Endothelial cell of umbilical vein (primary cell): ENCODE data around the gene IP6K2. TPM values are rescaled to one million over a fixed set of nuclear protein-coding genes. Genes with fewer than 3 reads are reported as not detected.

ENCODE experiments used
- BruUV-seq: library from RNA; stranded (reverse); fragments of 400-500 nt; replicated peaks from 2 replicates; lab custom pipeline; 2021; lab: Mats Ljungman, UMichigan
- CTCF ChIA-PET: fragments of 300-600, 350-600 bp; sonication (Branson Sonifier 250); formaldehyde crosslinking; loops from one replicate; lab custom pipeline; 2021; ENCODE audit warnings: antibody characterized with exemption, inconsistent platforms; lab: Charles Lee
- POLR2A ChIA-PET: fragments of 300-600, 350-600 bp; sonication (Branson Sonifier 250); formaldehyde crosslinking; loops from one replicate; lab custom pipeline; 2021; ENCODE audit warnings: antibody characterized with exemption, inconsistent platforms; lab: Charles Lee
- DNase-seq: peaks from one replicate; pipeline ENCODE4 v3.0.0-alpha.2; 2011; ENCODE audit warnings: low read depth, low spot score
- FAIRE-seq: peaks from 2 replicates; lab custom pipeline; 2011; peaks lifted over from hg19 to GRCh38; lab: Jason Lieb, UNC
- H2AFZ ChIP-seq: 2 replicates; pipeline ENCODE4 v1.6.0; 2012; ENCODE audit warnings: low read depth, low read length, control low read depth, inconsistent platforms
- H3K27ac ChIP-seq: 2 replicates; pipeline ENCODE4 v1.5.1; 2011; ENCODE audit warnings: low read depth, mild to moderate bottlenecking, control low read depth, low read length, moderate library complexity; ENCODE audit not compliant: insufficient read depth
- H3K27me3 ChIP-seq, 2 experiments: 2 replicates each; pipeline versions ENCODE4 v1.6.0 to v1.6.1; 2011; ENCODE audit warnings: low read length in 2 of 2, mixed read lengths in 1 of 2; ENCODE audit not compliant: control insufficient read depth in 2 of 2, insufficient read depth in 2 of 2
- H3K36me3 ChIP-seq, 2 experiments: 2 replicates in 1 of 2; 3 replicates in 1 of 2; pipeline ENCODE4 v1.5.1; 2011; ENCODE audit warnings: low read length in 2 of 2, mild to moderate bottlenecking in 1 of 2, moderate library complexity in 1 of 2; ENCODE audit not compliant: control insufficient read depth in 2 of 2, insufficient read depth in 2 of 2; ENCODE audit errors: extremely low read depth in 1 of 2
- H3K4me1 ChIP-seq: 3 replicates; pipeline ENCODE4 v1.5.1; 2011; ENCODE audit warnings: mild to moderate bottlenecking, low read length; ENCODE audit not compliant: control insufficient read depth, insufficient read depth; ENCODE audit errors: extremely low read depth
- H3K4me2 ChIP-seq: 2 replicates; pipeline ENCODE4 v1.6.1; 2011; ENCODE audit warnings: low read length, control low read depth, mixed read lengths; ENCODE audit not compliant: insufficient read depth
- H3K4me3 ChIP-seq, 3 experiments: fragments of 200-600 bp in 1 of 3; sonication (generic), shearing (Covaris generic) in 1 of 3; replicated peaks in 1 of 3; 2 replicates each; pipeline ENCODE4 v1.5.1; 2011 to 2016; ENCODE audit warnings: control low read depth in 3 of 3, low read length in 3 of 3, mild to moderate bottlenecking in 2 of 3, inconsistent platforms in 1 of 3, low read depth in 1 of 3, moderate library complexity in 1 of 3; ENCODE audit not compliant: insufficient read depth in 1 of 3
- H3K79me2 ChIP-seq: 2 replicates; pipeline ENCODE4 v1.6.0; 2012; ENCODE audit warnings: low read length, inconsistent platforms; ENCODE audit not compliant: control insufficient read depth, insufficient read depth
- H3K9ac ChIP-seq: replicated peaks from 2 replicates; pipeline ENCODE3; 2011; ENCODE audit warnings: low read length, control low read depth; ENCODE audit not compliant: insufficient read depth; ENCODE audit errors: extremely low read depth
- H3K9me1 ChIP-seq: replicated peaks from 3 replicates; pipeline ENCODE4 v1.6.0; 2011; ENCODE audit warnings: mild to moderate bottlenecking, low read length; ENCODE audit not compliant: control insufficient read depth, insufficient read depth; ENCODE audit errors: extremely low read depth
- H3K9me3 ChIP-seq: replicated peaks from 2 replicates; pipeline ENCODE4 v1.5.1; 2012; ENCODE audit warnings: low read length, inconsistent platforms; ENCODE audit not compliant: control insufficient read depth, insufficient read depth
- H4K20me1 ChIP-seq: replicated peaks from 2 replicates; pipeline ENCODE3; 2011; ENCODE audit warnings: mild to moderate bottlenecking, low read length; ENCODE audit not compliant: control insufficient read depth, insufficient read depth; ENCODE audit errors: extremely low read depth
- EZH2 ChIP-seq: IDR thresholded peaks from 2 replicates; pipeline ENCODE4 v1.6.1; 2012; ENCODE audit warnings: borderline replicate concordance, low read depth, mild to moderate bottlenecking, moderate library complexity, low read length, inconsistent platforms; ENCODE audit not compliant: severe bottlenecking
- FOS ChIP-seq: IDR thresholded peaks from 2 replicates; pipeline ENCODE4 v1.6.1; 2011; ENCODE audit warnings: mild to moderate bottlenecking, low read length, moderate library complexity, borderline replicate concordance; ENCODE audit not compliant: insufficient read depth
- JUN ChIP-seq: IDR thresholded peaks from 2 replicates; pipeline ENCODE4 v1.6.1; 2011; ENCODE audit warnings: borderline replicate concordance, low read depth; ENCODE audit not compliant: insufficient read length, insufficient read depth
- MAX ChIP-seq: IDR thresholded peaks from 2 replicates; pipeline ENCODE4 v1.6.1; 2011; ENCODE audit not compliant: insufficient read depth, insufficient read length
- POLR2A ChIP-seq: IDR thresholded peaks from 2 replicates; pipeline ENCODE4 v1.6.1; 2012; ENCODE audit warnings: low read depth, mild to moderate bottlenecking, control low read depth, low read length
- POLR2AphosphoS5 ChIP-seq: IDR thresholded peaks from 2 replicates; pipeline ENCODE4 v1.6.1; 2012; ENCODE audit warnings: low read depth, mild to moderate bottlenecking, control low read depth, low read length, moderate library complexity; ENCODE audit not compliant: insufficient read depth
- dilution Hi-C: fragments of 300-500 bp; cut with MboI; formaldehyde crosslinking; loops from one replicate; pipeline ENCODE4 v1.15.0; 2019; ENCODE audit warnings: low sequenced_read_pairs; ENCODE audit not compliant: extremely low pct_ligation_motif_present
- intact Hi-C: fragments of 100-400 bp; cut with micrococcal nuclease; formaldehyde crosslinking; loops from one replicate; pipeline ENCODE4 v1.10.0; 2022
- polyA plus RNA-seq, 4 experiments: library from polyadenylated mRNA; depleted of rRNA in 3 of 4; stranded (reverse) in 3 of 4; unstranded in 1 of 4; fragments of >200 nt; gene quantifications; 2 replicates each; pipeline versions ENCODE4 v1.2.1 to v1.2.3, GENCODE V29; 2011 to 2012; ENCODE audit warnings: missing spikeins in 1 of 4
- total RNA-seq: library from RNA; stranded (reverse); gene quantifications from 2 replicates; pipeline ENCODE4 v1.2.3, GENCODE V29; 2021
- TF ChIP-seq, protein P1 (sequence below), 2 donors: IDR thresholded peaks; 1 replicate in 1 of 2; 2 replicates in 1 of 2; pipeline ENCODE4 v1.5.1; 2011; ENCODE audit warnings: low read length in 2 of 2, mild to moderate bottlenecking in 2 of 2, moderate library complexity in 2 of 2, control low read depth in 1 of 2, inconsistent platforms in 1 of 2, low read depth in 1 of 2; ENCODE audit not compliant: insufficient read depth in 1 of 2; ENCODE audit errors: extremely low read depth in 1 of 2

The IP6K2 gene
- total and polyA plus RNA-seq, 2 donors (not counting 3 experiments of a cell fraction or from before 2014, with no cell fraction given), result 81.8 to 143 TPM

GRCh38 chr3:48692551-48692950, 24.5 kb downstream of the IP6K2 start:
- Histone ChIP-seq H4K20me1 (peaks cover 4% of the 10 kb centered on the region), H3K9me3 (no peaks in the 10 kb centered on the region), H2AFZ (no peak overlapping the region), H3K27ac (no peak overlapping the region), H3K9ac (no peak overlapping the region), H3K79me2 (peaks cover 33% of the 10 kb centered on the region), H3K4me1 (peaks cover 21% of the 10 kb centered on the region), H3K4me2 (no peak overlapping the region), H3K36me3 (peaks cover 25 to 63% of the 10 kb centered on the region in 2 experiments), H3K4me3 (no peak overlapping the region), H3K27me3 (no peaks in the 10 kb centered on the region), H3K9me1 (no peaks in the 10 kb centered on the region)
- intact Hi-C loops (no loop called here), dilution Hi-C loops (no loop called here)
- TF ChIP-seq FOS (no peak), POLR2A (no peak), MAX (no peak), JUN (no peak), EZH2 (no peak), POLR2AphosphoS5 (no peak)
- TF ChIP-seq, protein P1, sequence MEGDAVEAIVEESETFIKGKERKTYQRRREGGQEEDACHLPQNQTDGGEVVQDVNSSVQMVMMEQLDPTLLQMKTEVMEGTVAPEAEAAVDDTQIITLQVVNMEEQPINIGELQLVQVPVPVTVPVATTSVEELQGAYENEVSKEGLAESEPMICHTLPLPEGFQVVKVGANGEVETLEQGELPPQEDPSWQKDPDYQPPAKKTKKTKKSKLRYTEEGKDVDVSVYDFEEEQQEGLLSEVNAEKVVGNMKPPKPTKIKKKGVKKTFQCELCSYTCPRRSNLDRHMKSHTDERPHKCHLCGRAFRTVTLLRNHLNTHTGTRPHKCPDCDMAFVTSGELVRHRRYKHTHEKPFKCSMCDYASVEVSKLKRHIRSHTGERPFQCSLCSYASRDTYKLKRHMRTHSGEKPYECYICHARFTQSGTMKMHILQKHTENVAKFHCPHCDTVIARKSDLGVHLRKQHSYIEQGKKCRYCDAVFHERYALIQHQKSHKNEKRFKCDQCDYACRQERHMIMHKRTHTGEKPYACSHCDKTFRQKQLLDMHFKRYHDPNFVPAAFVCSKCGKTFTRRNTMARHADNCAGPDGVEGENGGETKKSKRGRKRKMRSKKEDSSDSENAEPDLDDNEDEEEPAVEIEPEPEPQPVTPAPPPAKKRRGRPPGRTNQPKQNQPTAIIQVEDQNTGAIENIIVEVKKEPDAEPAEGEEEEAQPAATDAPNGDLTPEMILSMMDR (IDR thresholded peaks at IDR 0.05; ENCODE audit: extremely low read depth in 1 of 2, insufficient read depth in 1 of 2, low read depth in 1 of 2, low read length in 2 of 2), result no peak
- no peak for FAIRE-seq
- ChIA-PET POLR2A (no interaction called here), CTCF (no interaction called here)
- no peak for DNase-seq
- no TSS peak for BruUV-seq
